Stimulated activated effector memory CD8-positive, alpha-beta T cell treated with anti-CD3 and anti-CD28 coated beads, Interleukin-12 subunit alpha, Interleukin-12 subunit beta, amount 100 ng/mL, for 72 hours (primary cell): ENCODE data around the gene CPSF7.

ENCODE experiments used
- ATAC-seq: fragments of 150-1000 bp; cut with Tn5 transposase; 2 replicates; pipeline ENCODE4 v1.10.0; 2021
- DNase-seq, 2 donors: peaks; one replicate each; pipeline ENCODE4 v3.0.0; 2021 to 2022; ENCODE audit warnings: low spot score in 2 of 2
- H3K27ac Mint-ChIP-seq: one replicate; pipeline ENCODE4 v1.8.0; 2022; ENCODE audit warnings: mild to moderate bottlenecking, mixed read lengths
- H3K36me3 Mint-ChIP-seq: one replicate; pipeline ENCODE4 v1.8.0; 2022; ENCODE audit warnings: mild to moderate bottlenecking, mixed read lengths
- H3K4me1 Mint-ChIP-seq: one replicate; pipeline ENCODE4 v1.8.0; 2022; ENCODE audit warnings: mixed read lengths
- H3K4me3 Mint-ChIP-seq: one replicate; pipeline ENCODE4 v1.8.0; 2022; ENCODE audit warnings: mild to moderate bottlenecking, mixed read lengths
- H3K9me3 Mint-ChIP-seq: one replicate; pipeline ENCODE4 v1.8.0; 2022; ENCODE audit warnings: mixed read lengths

The CPSF7 gene

GRCh38 chr11:61380884-61381283 lies 48.9 kb downstream of the CPSF7 start:
- Mint-ChIP-seq H3K4me1 (peaks cover 6% of the 10 kb centered on the region), H3K4me3 (no peak overlapping the region)
- ATAC-seq = no peak

GRCh38 chr11:61378713-61379313 lies 51.0 kb downstream of the CPSF7 start:
- H3K4me1 Mint-ChIP-seq = no peaks in the 10 kb centered on the region
- peaks cover 25% of the 10 kb centered on the region for H3K36me3 Mint-ChIP-seq
- no peak overlapping the region for H3K27ac Mint-ChIP-seq
- ATAC-seq (no peak), DNase-seq (no peak)
- no peaks in the 10 kb centered on the region for H3K9me3 Mint-ChIP-seq
- no peak overlapping the region for H3K4me3 Mint-ChIP-seq

More at GRCh38 chr11:61380884-61381283, 48.9 kb downstream of the CPSF7 start:
- no peak for DNase-seq
- Mint-ChIP-seq H3K27ac (no peak overlapping the region), H3K9me3 (no peaks in the 10 kb centered on the region), H3K36me3 (peaks cover 10% of the 10 kb centered on the region)

- Mint-ChIP-seq H3K4me1 (no peaks in the 10 kb centered on the region), H3K36me3 (peaks cover 27% of the 10 kb centered on the region), H3K27ac (no peak overlapping the region), H3K4me3 (no peak overlapping the region), H3K9me3 (no peaks in the 10 kb centered on the region)
- ATAC-seq (no peak), DNase-seq (no peak)
Observed at GRCh38 chr11:61377461-61378160, 52.2 kb downstream of the CPSF7 start.

DNA sequence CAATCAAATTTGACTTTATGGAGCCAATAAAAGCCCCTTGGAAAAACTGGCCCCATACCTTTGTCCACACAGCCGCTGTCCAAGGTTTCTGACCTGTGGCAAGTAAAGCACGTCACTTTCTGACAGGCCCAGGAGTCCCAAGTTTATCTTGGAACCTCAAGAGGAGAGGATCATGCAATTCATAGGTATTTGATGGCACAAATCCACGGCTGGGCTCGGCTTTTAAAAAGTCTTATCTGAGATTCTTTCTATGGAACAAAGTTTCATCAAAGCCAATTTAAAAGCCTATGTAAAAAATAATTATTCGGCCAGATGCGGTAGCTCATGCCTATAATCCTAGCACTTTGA lies 54.0 kb downstream of the CPSF7 start:
- Mint-ChIP-seq H3K36me3 (peaks cover 39% of the 10 kb centered on the region), H3K27ac (no peak overlapping the region), H3K4me1 (no peaks in the 10 kb centered on the region), H3K9me3 (no peaks in the 10 kb centered on the region), H3K4me3 (no peak overlapping the region)
- DNase-seq (no peak), ATAC-seq (no peak)

- DNase-seq (no peak), ATAC-seq (no peak)
- no peaks in the 10 kb centered on the region for H3K9me3 Mint-ChIP-seq
- H3K4me1 Mint-ChIP-seq = peaks cover 10% of the 10 kb centered on the region
- no peak overlapping the region for H3K4me3 Mint-ChIP-seq
- H3K27ac Mint-ChIP-seq = peak overlapping the region; percentile 50
- peaks cover 68% of the 10 kb centered on the region for H3K36me3 Mint-ChIP-seq
Observed at GRCh38 chr11:61372659-61373420, 56.9 kb downstream of the CPSF7 start.

DNA sequence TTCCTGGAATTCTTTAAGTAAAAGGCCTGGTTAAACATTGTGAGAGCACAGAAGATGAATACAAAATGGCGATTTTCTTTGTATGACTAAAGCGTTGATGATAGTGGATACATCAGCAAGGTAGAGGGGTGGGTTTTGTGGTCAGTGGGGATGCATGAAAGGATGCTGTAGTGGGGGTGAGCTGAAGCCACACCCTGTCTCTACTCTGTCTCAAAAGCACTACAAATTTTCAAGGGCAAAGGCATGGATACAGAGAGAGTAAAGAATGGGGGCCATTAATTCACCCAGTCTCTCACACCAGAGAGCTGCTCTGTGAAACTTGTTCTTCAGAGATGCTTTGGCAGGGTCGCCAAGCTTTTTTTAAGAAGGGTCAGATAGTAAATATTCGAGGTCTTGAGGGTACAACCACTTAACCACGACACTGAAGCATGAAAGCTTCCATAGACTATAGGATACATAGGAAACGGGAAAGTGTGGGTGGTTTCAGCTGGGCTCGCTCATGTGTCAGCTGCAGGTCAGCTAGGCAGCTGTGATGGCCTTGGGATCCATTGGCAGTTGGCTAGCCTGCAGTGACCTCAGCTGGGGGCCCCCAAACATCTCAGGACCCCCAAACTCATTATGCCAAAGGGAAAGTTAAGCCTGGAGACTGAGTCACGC lies 59.3 kb downstream of the CPSF7 start:
- Mint-ChIP-seq H3K4me3 (no peak overlapping the region), H3K9me3 (no peaks in the 10 kb centered on the region), H3K4me1 (peaks cover 10% of the 10 kb centered on the region), H3K36me3 (peaks cover 81% of the 10 kb centered on the region), H3K27ac (peak overlapping the region; percentile 89)
- DNase-seq (no peak), ATAC-seq (peak; percentile 73)

- ATAC-seq (no peak), DNase-seq (no peak)
- peaks cover 82% of the 10 kb centered on the region for H3K36me3 Mint-ChIP-seq
- H3K9me3 Mint-ChIP-seq = no peaks in the 10 kb centered on the region
- H3K4me1 Mint-ChIP-seq = peaks cover 10% of the 10 kb centered on the region
- peak overlapping the region; percentile 89 for H3K27ac Mint-ChIP-seq
- H3K4me3 Mint-ChIP-seq = no peak overlapping the region
Observed at GRCh38 chr11:61369372-61370348, 60.1 kb downstream of the CPSF7 start.

DNA sequence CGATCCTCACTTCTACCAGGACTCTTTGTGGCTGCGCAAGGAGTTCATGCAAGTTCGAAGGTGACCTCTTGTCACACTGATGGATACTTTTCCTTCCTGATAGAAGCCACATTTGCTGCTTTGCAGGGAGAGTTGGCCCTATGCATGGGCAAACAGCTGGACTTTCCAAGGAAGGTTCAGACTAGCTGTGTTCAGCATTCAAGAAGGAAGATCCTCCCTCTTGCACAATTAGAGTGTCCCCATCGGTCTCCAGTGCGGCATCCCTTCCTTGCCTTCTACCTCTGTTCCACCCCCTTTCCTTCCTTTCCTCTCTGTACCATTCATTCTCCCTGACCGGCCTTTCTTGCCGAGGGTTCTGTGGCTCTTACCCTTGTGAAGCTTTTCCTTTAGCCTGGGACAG lies 61.1 kb downstream of the CPSF7 start:
- no peak for ATAC-seq
- no peaks in the 10 kb centered on the region for H3K9me3 Mint-ChIP-seq
- peaks cover 85% of the 10 kb centered on the region for H3K36me3 Mint-ChIP-seq
- no peak overlapping the region for H3K4me3 Mint-ChIP-seq
- H3K27ac Mint-ChIP-seq = peak overlapping the region; percentile 29
- DNase-seq = no peak
- peaks cover 12% of the 10 kb centered on the region for H3K4me1 Mint-ChIP-seq

DNA sequence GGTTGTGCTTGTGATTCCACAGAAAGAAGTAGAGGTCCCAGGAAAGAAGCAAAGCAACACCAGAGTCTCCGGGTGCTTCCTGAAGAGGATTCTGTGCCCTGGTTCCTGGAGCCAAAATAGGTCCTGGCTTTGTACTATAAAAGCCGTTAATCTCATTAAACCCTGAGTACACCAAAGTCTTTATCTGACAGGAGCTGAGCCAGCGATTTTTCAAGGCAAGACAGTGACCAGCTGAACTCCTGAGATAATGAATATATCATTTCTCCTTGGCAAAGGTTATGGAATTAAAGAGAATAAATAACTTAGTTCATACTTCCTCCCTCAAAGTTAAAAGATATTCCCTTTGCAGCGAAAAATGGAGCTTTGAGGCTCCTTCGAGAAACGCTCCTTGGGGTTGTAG lies 62.4 kb downstream of the CPSF7 start:
- no peak for DNase-seq
- no peak for ATAC-seq
- H3K4me3 Mint-ChIP-seq = no peak overlapping the region
- peak overlapping the region; percentile 10 for H3K27ac Mint-ChIP-seq
- peaks cover 91% of the 10 kb centered on the region for H3K36me3 Mint-ChIP-seq
- no peaks in the 10 kb centered on the region for H3K9me3 Mint-ChIP-seq
- H3K4me1 Mint-ChIP-seq = peaks cover 25% of the 10 kb centered on the region

DNA sequence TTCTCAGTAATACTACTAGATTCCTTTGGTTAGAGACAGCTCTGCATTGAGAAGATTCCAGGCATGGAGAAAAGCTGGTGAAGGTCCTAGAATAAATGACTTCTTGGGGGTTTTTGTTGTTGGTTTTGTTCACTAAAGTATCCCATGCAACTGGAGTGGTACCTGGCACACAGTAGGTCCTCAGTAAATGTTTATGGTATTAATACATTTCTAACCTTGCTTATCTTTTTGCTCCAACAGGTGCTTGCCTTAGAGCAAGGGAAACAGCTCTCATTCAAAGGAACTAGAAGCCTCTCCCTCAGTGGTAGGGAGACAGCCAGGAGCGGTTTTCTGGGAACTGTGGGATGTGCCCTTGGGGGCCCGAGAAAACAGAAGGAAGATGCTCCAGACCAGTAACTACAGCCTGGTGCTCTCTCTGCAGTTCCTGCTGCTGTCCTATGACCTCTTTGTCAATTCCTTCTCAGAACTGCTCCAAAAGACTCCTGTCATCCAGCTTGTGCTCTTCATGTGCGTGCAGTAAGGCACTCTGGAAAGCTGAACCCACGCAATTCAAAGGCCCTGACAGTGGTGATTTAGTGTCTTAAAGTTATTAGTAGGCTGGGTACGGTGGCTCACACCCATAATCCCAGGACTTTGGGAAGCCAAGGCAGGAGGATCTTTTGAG lies 65.6 kb downstream of the CPSF7 start:
- Mint-ChIP-seq H3K9me3 (no peaks in the 10 kb centered on the region), H3K4me3 (peak overlapping the region; percentile 98), H3K27ac (no peak overlapping the region), H3K4me1 (peaks cover 20% of the 10 kb centered on the region), H3K36me3 (peaks cover 78% of the 10 kb centered on the region)
- DNase-seq (no peak), ATAC-seq (no peak)

GRCh38 chr11:61362542-61362875 lies 67.3 kb downstream of the CPSF7 start:
- Mint-ChIP-seq H3K9me3 (no peaks in the 10 kb centered on the region), H3K4me1 (peaks cover 20% of the 10 kb centered on the region), H3K27ac (peak overlapping the region; percentile 98), H3K36me3 (peaks cover 62% of the 10 kb centered on the region), H3K4me3 (peak overlapping the region; percentile 98)
- DNase-seq (peak in 1 of 2 donors; percentile 8), ATAC-seq (peak; percentile 37)

DNA sequence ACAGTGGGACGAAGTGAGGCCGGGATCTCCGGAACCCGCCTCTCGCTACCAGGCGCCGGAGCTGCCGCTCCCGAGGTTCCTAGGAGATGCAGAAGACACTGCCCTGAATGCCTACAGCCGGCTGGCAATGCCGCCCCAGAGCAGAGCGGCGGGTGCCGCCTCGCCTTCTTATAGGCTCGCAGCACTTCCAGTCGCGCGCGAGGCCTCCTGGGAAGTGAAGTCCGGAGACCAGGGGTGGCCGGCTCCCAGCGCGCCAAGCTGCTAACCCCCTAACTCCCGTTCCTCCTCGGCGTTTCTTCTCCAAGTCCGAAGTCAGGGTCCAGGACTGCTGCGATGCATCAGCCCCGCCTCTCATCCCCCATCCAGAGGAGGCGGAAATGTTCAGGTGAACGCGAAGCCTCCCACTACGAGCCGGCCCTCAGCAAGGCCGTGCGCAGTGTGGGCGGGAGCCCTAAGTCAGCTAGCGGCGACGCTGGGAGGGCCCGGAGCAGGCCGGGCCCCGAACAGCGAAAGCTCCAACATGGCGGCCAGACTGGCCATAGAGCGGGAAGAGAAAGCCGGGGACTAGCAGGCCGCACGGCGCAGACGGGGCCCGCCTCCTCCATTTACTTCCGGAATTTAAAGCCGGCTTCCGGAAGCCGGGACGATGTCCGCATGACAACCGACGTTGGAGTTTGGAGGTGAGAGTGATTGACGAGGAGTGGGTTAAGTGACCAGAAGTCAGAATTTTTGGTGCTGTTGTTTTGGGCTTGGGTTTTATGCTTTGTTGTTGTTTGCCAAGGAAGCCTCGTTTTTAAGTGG lies 67.8 kb downstream of the CPSF7 start, which contains the start of the genes CYB561A3 and TMEM138:
CYB561A3 (minus strand) TSS at position 142 of the 801 bp plus-strand sequence. CDS start 5,169 bp downstream, outside the sequence.
TMEM138 (plus strand) TSS at position 634 of the 801 bp plus-strand sequence. CDS start 2,017 bp downstream, outside the sequence.
- Mint-ChIP-seq H3K27ac (peak within 1 kb of the TSS; percentile 98), H3K4me3 (peak within 1 kb of the TSS; percentile 98), H3K36me3 (peaks cover 57% of the 10 kb centered on the region), H3K4me1 (peaks cover 20% of the 10 kb centered on the region), H3K9me3 (no peaks in the 10 kb centered on the region)
- peak; percentile 97 for ATAC-seq
- peak; percentile 75 to 93 for DNase-seq

DNA sequence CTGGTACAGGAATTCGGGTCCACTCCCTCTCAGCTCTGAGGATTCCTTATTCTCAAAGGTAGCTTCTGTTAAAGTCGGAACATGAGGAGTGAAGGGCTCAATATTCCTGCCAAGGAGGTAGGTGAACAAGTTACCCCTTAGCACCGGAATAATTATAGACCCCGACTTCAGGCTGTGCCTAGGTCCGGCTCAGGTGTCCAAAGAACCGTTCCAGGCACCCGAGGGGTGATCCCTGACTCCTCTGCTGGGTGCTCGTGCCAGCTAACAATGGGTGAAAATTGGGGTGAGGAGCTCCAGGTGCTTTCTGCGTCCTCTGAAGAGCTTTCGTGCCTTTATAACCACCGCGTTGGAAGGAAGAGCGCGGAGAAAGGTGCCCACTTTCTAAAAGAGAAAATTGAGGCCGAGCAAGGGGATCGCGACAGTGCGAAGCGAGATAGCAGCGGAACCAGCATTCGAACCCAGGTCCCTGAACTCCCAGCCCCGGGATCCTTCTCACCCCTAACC lies 68.5 kb downstream of the CPSF7 start:
- Mint-ChIP-seq H3K27ac (peak overlapping the region; percentile 98), H3K9me3 (no peaks in the 10 kb centered on the region), H3K36me3 (peaks cover 57% of the 10 kb centered on the region), H3K4me3 (peak overlapping the region; percentile 98), H3K4me1 (peaks cover 20% of the 10 kb centered on the region)
- DNase-seq = no peak
- peak; percentile 4 for ATAC-seq
